Retinal pigment epithelial cell (primary cell): ENCODE measurements around the gene SELP.

Source experiments
- DNase-seq: peaks from one replicate; pipeline ENCODE4 v3.0.0-alpha.2; 2010; ENCODE audit warnings: low read depth
- H3K4me3 ChIP-seq: 2 replicates; pipeline ENCODE4 v1.5.1; 2011; ENCODE audit warnings: mild to moderate bottlenecking, low read length, control low read depth, moderate library complexity
- CTCF ChIP-seq: conservative IDR thresholded peaks from 2 replicates; pipeline ENCODE4 v1.5.1; 2011; ENCODE audit warnings: low read depth, low read length, control low read depth, inconsistent platforms

The SELP gene

GRCh38 chr1:169653873-169654272 is 23.9 kb upstream of the SELP start:
- no peak overlapping the region for H3K4me3 ChIP-seq
- no peak for TF ChIP-seq CTCF
- DNase-seq: no peak

- no peak for TF ChIP-seq CTCF
- H3K4me3 ChIP-seq: no peak overlapping the region
- no peak for DNase-seq
Measured at GRCh38 chr1:169651035-169651434, 21.1 kb upstream of the SELP start.

GRCh38 chr1:169650551-169650950 is 20.6 kb upstream of the SELP start:
- no peak for TF ChIP-seq CTCF
- no peak for DNase-seq
- no peak overlapping the region for H3K4me3 ChIP-seq

GRCh38 chr1:169648709-169649108 is 18.8 kb upstream of the SELP start:
- DNase-seq: no peak
- no peak for TF ChIP-seq CTCF
- no peak overlapping the region for H3K4me3 ChIP-seq

- TF ChIP-seq CTCF: no peak
- no peak overlapping the region for H3K4me3 ChIP-seq
- DNase-seq: no peak
Measured at GRCh38 chr1:169648187-169648586, 18.3 kb upstream of the SELP start.

GRCh38 chr1:169647512-169647911 is 17.6 kb upstream of the SELP start:
- TF ChIP-seq CTCF: no peak
- DNase-seq: no peak
- H3K4me3 ChIP-seq: no peak overlapping the region

GRCh38 chr1:169644297-169644696 is 14.4 kb upstream of the SELP start:
- H3K4me3 ChIP-seq: no peak overlapping the region
- DNase-seq: no peak
- TF ChIP-seq CTCF: no peak
